Left ventricle myocardium inferior (tissue), 1 donor: Measurements from ENCODE around the gene C2CD4D. TPM values are rescaled to one million over a fixed set of nuclear protein-coding genes. Genes with fewer than 3 reads are reported as not detected.

Experiments used
- DNase-seq: peaks from one replicate; pipeline ENCODE4 v3.0.0-alpha.2; 2020
- H3K27ac ChIP-seq: fragments of 200-600 bp; replicated peaks from 2 replicates; pipeline ENCODE4 v1.8.0; 2021
- H3K27me3 ChIP-seq: fragments of 200-600 bp; 2 replicates; pipeline ENCODE4 v1.8.0; 2021; ENCODE audit warnings: low read depth
- H3K36me3 ChIP-seq: fragments of 200-600 bp; 2 replicates; pipeline ENCODE4 v1.8.0; 2021
- H3K4me1 ChIP-seq: fragments of 200-600 bp; 2 replicates; pipeline ENCODE4 v1.8.0; 2021
- H3K4me3 ChIP-seq: fragments of 200-600 bp; 2 replicates; pipeline ENCODE4 v1.8.0; 2021; ENCODE audit warnings: mild to moderate bottlenecking, moderate library complexity
- H3K9me3 ChIP-seq: fragments of 200-600 bp; replicated peaks from 2 replicates; pipeline ENCODE4 v1.8.0; 2021
- CTCF ChIP-seq: fragments of 200-600 bp; IDR thresholded peaks from 2 replicates; pipeline ENCODE4 v1.8.0; 2021; ENCODE audit warnings: antibody characterized with exemption, mild to moderate bottlenecking, borderline replicate concordance
- intact Hi-C: fragments of 100-400 bp; cut with micrococcal nuclease; formaldehyde crosslinking; loops from one replicate; pipeline ENCODE4 v1.11.0; 2022
- total RNA-seq: library from RNA; stranded (reverse); fragmentation: NEBNext Ultra II Directional; extraction: Animal tissue kit (Norgen Biotek cat#: 25700); gene quantifications from one replicate; pipeline ENCODE4 v1.2.1, GENCODE V29; 2021
- donor health status: DM: no; HTN: yes; CAD: no; lungs with severe emphysema.

Gene C2CD4D
- total RNA-seq, 1 donor from 2014 or later: not detected

- Histone ChIP-seq H3K4me3 (no peak overlapping the region), H3K9me3 (no peaks in the 10 kb centered on the region), H3K4me1 (peaks cover 6% of the 10 kb centered on the region), H3K36me3 (no peaks in the 10 kb centered on the region), H3K27ac (no peak overlapping the region), H3K27me3 (peaks cover 84% of the 10 kb centered on the region)
- DNase-seq: no peak
- intact Hi-C loops: no loop called here
- TF ChIP-seq CTCF: no peak
Observed at GRCh38 chr1:151847867-151848596, 8.4 kb upstream of the C2CD4D start.

- intact Hi-C loops: no loop called here
- Histone ChIP-seq H3K27ac (no peak overlapping the region), H3K4me1 (peaks cover 6% of the 10 kb centered on the region), H3K36me3 (no peaks in the 10 kb centered on the region), H3K9me3 (no peaks in the 10 kb centered on the region), H3K27me3 (peaks cover 89% of the 10 kb centered on the region), H3K4me3 (no peak overlapping the region)
- TF ChIP-seq CTCF: no peak
- no peak for DNase-seq
Observed at GRCh38 chr1:151846686-151847237, 7.1 kb upstream of the C2CD4D start.

- no peak for DNase-seq
- H3K4me3 ChIP-seq: no peak overlapping the region
- peaks cover 6% of the 10 kb centered on the region for H3K4me1 ChIP-seq
- intact Hi-C loops: no loop called here
- TF ChIP-seq CTCF: no peak
- H3K9me3 ChIP-seq: no peaks in the 10 kb centered on the region
- no peak overlapping the region for H3K27ac ChIP-seq
- H3K27me3 ChIP-seq: peaks cover 90% of the 10 kb centered on the region
- no peaks in the 10 kb centered on the region for H3K36me3 ChIP-seq
Observed at GRCh38 chr1:151846062-151846568, 6.5 kb upstream of the C2CD4D start.

- no peak for DNase-seq
- Histone ChIP-seq H3K4me1 (peaks cover 20% of the 10 kb centered on the region), H3K4me3 (no peak overlapping the region), H3K27me3 (peaks cover 91% of the 10 kb centered on the region), H3K36me3 (no peaks in the 10 kb centered on the region), H3K27ac (no peak overlapping the region), H3K9me3 (no peaks in the 10 kb centered on the region)
- no peak for TF ChIP-seq CTCF
- intact Hi-C loops: no loop called here
Observed at GRCh38 chr1:151843398-151843797, 3.8 kb upstream of the C2CD4D start.

- intact Hi-C loops: no loop called here
- Histone ChIP-seq H3K4me3 (no peak overlapping the region), H3K27ac (no peak overlapping the region), H3K27me3 (peaks cover 86% of the 10 kb centered on the region), H3K9me3 (no peaks in the 10 kb centered on the region), H3K36me3 (no peaks in the 10 kb centered on the region), H3K4me1 (peaks cover 28% of the 10 kb centered on the region)
- TF ChIP-seq CTCF: no peak
- DNase-seq: no peak
Observed at GRCh38 chr1:151841141-151841540, 1.5 kb upstream of the C2CD4D start.
